IMR-90 (cell line): ENCODE results near the gene USH2A. TPM values are rescaled to one million over a fixed set of nuclear protein-coding genes. Genes with fewer than 3 reads are reported as not detected.

Experiments
- ATAC-seq: fragments of 200-7000 bp; cut with Tn5 transposase; 2 replicates; pipeline ENCODE4 v1.9.1; 2020; ENCODE audit warnings: low read depth, mild to moderate bottlenecking, moderate library complexity
- BruUV-seq: library from RNA; stranded (reverse); fragments of 400-500 nt; replicated peaks from 2 replicates; lab custom pipeline; 2021; lab: Mats Ljungman, UMichigan
- CTCF ChIA-PET: fragments of 300-600 bp; formaldehyde crosslinking; extraction: SDS; loops from one replicate; lab custom pipeline; 2021; ENCODE audit warnings: antibody characterized with exemption; lab: Yijun Ruan, JAX
- POLR2A ChIA-PET: fragments of 300-600 bp; sonication (Branson Sonifier 250); formaldehyde crosslinking; loops from one replicate; lab custom pipeline; 2022; ENCODE audit warnings: antibody characterized with exemption; ENCODE audit not compliant: unreplicated experiment; lab: Charles Lee
- DNase-seq: peaks from one replicate; pipeline ENCODE4 v3.0.0; 2013
- H2AFZ ChIP-seq: replicated peaks from 2 replicates; pipeline ENCODE3; 2013; ENCODE audit warnings: low read length, mild to moderate bottlenecking; ENCODE audit not compliant: poor library complexity
- H2AK5ac ChIP-seq: 2 replicates; pipeline ENCODE4 v1.6.1; 2013; ENCODE audit warnings: low read depth, low read length, inconsistent platforms
- H2AK9ac ChIP-seq: replicated peaks from 2 replicates; pipeline ENCODE3; 2013; ENCODE audit warnings: mild to moderate bottlenecking, low read depth, low read length, moderate library complexity; ENCODE audit not compliant: poor library complexity
- H2BK120ac ChIP-seq: 2 replicates; pipeline ENCODE4 v1.6.1; 2013; ENCODE audit warnings: low read depth, low read length, inconsistent platforms
- H2BK15ac ChIP-seq: 3 replicates; pipeline ENCODE4 v1.6.1; 2013; ENCODE audit warnings: low read depth, low read length, inconsistent platforms
- H2BK20ac ChIP-seq: 2 replicates; pipeline ENCODE4 v1.6.1; 2013; ENCODE audit warnings: low read depth, mild to moderate bottlenecking, inconsistent platforms, low read length, moderate library complexity
- H2BK5ac ChIP-seq: 2 replicates; pipeline ENCODE4 v1.6.1; 2013; ENCODE audit warnings: mild to moderate bottlenecking, low read depth, low read length, inconsistent platforms; ENCODE audit not compliant: poor library complexity, severe bottlenecking
- H3K14ac ChIP-seq: replicated peaks from 2 replicates; pipeline ENCODE4 v1.6.1; 2013; ENCODE audit warnings: low read depth, low read length, inconsistent platforms
- H3K18ac ChIP-seq: 2 replicates; pipeline ENCODE4 v1.6.1; 2013; ENCODE audit warnings: low read depth, low read length, control low read depth
- H3K23ac ChIP-seq: 2 replicates; pipeline ENCODE4 v1.6.1; 2013; ENCODE audit warnings: low read depth, low read length, inconsistent platforms
- H3K27ac ChIP-seq: 2 replicates; pipeline ENCODE4 v1.5.1; 2013; ENCODE audit warnings: mild to moderate bottlenecking, control low read depth, low read length; ENCODE audit not compliant: insufficient read depth
- H3K27me3 ChIP-seq: 2 replicates; pipeline ENCODE4 v1.6.1; 2013; ENCODE audit warnings: low read length; ENCODE audit not compliant: control insufficient read depth, insufficient read depth
- H3K36me3 ChIP-seq: 2 replicates; pipeline ENCODE4 v1.6.1; 2013; ENCODE audit warnings: low read length, mixed read lengths; ENCODE audit not compliant: control insufficient read depth, insufficient read depth
- H3K4ac ChIP-seq: 2 replicates; pipeline ENCODE4 v1.6.1; 2013; ENCODE audit warnings: low read depth, low read length, inconsistent platforms
- H3K4me1 ChIP-seq: 2 replicates; pipeline ENCODE4 v1.6.1; 2013; ENCODE audit warnings: low read length, mixed read lengths; ENCODE audit not compliant: control insufficient read depth, insufficient read depth
- H3K4me2 ChIP-seq: 2 replicates; pipeline ENCODE4 v1.6.1; 2013; ENCODE audit warnings: low read depth, mild to moderate bottlenecking, control low read depth, low read length, moderate library complexity
- H3K4me3 ChIP-seq: 2 replicates; pipeline ENCODE4 v1.5.1; 2013; ENCODE audit warnings: low read depth, mild to moderate bottlenecking, control low read depth, low read length, moderate library complexity; ENCODE audit not compliant: insufficient read depth
- H3K56ac ChIP-seq: 2 replicates; pipeline ENCODE4 v1.6.1; 2013; ENCODE audit warnings: low read length, inconsistent platforms; ENCODE audit not compliant: insufficient read depth; ENCODE audit errors: extremely low read depth
- H3K79me1 ChIP-seq, 2 experiments: 2 replicates each; pipeline ENCODE4 v1.6.1; 2013; ENCODE audit warnings: low read length in 2 of 2, inconsistent platforms in 1 of 2, low read depth in 1 of 2
- H3K9ac ChIP-seq: 2 replicates; pipeline ENCODE4 v1.6.1; 2013; ENCODE audit warnings: low read depth, low read length, control low read depth
- H3K9me1 ChIP-seq: 2 replicates; pipeline ENCODE4 v1.6.1; 2013; ENCODE audit warnings: low read length, inconsistent platforms; ENCODE audit not compliant: insufficient read depth
- H3K9me3 ChIP-seq: 2 replicates; pipeline ENCODE4 v1.6.1; 2013; ENCODE audit warnings: low read length; ENCODE audit not compliant: control insufficient read depth, insufficient read depth
- H4K20me1 ChIP-seq: 2 replicates; pipeline ENCODE4 v1.6.1; 2013; ENCODE audit warnings: low read length, inconsistent platforms; ENCODE audit not compliant: insufficient read depth
- H4K5ac ChIP-seq: 2 replicates; pipeline ENCODE4 v1.6.1; 2013; ENCODE audit warnings: mild to moderate bottlenecking, low read depth, low read length, control low read depth
- H4K8ac ChIP-seq, 2 experiments: 2 replicates each; pipeline ENCODE4 v1.6.1; 2013; ENCODE audit warnings: low read depth in 2 of 2, low read length in 2 of 2, control low read depth in 1 of 2, inconsistent platforms in 1 of 2
- H4K91ac ChIP-seq: 2 replicates; pipeline ENCODE4 v1.6.1; 2013; ENCODE audit warnings: low read depth, low read length, inconsistent platforms; ENCODE audit not compliant: insufficient read depth
- MAFK ChIP-seq: IDR thresholded peaks from 2 replicates; pipeline ENCODE4 v1.6.1; 2012; ENCODE audit warnings: low read depth, low read length, improper control_type of control experiment
- RAD21 ChIP-seq: IDR thresholded peaks from 2 replicates; pipeline ENCODE4 v1.6.1; 2012; ENCODE audit warnings: low read length, improper control_type of control experiment
- WGBS, 2 experiments: methylation state at CpG; one replicate each; pipeline versions ENCODE4 v1.1.5 to v1.1.7; 2013; ENCODE audit warnings: missing lambda C conversion rate in 2 of 2; ENCODE audit not compliant: insufficient read length in 1 of 2; ENCODE audit errors: extremely low coverage in 2 of 2; 5-methylcytosine and 5-hydroxymethylcytosine counted together
- dilution Hi-C: fragments of 300-500 bp; cut with HindIII; formaldehyde crosslinking; loops from one replicate; pipeline ENCODE4 v1.14.3; 2018; ENCODE audit warnings: low sequenced_read_pairs; ENCODE audit not compliant: unreplicated experiment
- in situ Hi-C: fragments of 300-500 bp; cut with MboI; formaldehyde crosslinking; loops from 3 replicates; pipeline ENCODE4 v1.14.3; 2019; ENCODE audit warnings: low sequenced_read_pairs, inconsistent platforms, mixed read lengths
- intact Hi-C: fragments of 100-400 bp; cut with micrococcal nuclease; formaldehyde crosslinking; loops from 2 replicates; pipeline ENCODE4 v1.10.0; 2022
- polyA plus RNA-seq, 3 experiments: library from polyadenylated mRNA; depleted of rRNA; stranded (reverse); fragments of >200 nt; gene quantifications; 2 replicates each; pipeline ENCODE4 v1.2.3, GENCODE V29; 2012; ENCODE audit warnings: low replicate concordance in 1 of 3
- total RNA-seq: library from RNA; depleted of rRNA; stranded (reverse); fragments of >200 nt; gene quantifications from 2 replicates; pipeline ENCODE4 v1.2.3, GENCODE V29; 2012

The USH2A gene
- total and polyA plus RNA-seq, 2 of the 4 experiments (the other 2 are of a cell fraction): under 0.01 to 0.02 TPM

DNA sequence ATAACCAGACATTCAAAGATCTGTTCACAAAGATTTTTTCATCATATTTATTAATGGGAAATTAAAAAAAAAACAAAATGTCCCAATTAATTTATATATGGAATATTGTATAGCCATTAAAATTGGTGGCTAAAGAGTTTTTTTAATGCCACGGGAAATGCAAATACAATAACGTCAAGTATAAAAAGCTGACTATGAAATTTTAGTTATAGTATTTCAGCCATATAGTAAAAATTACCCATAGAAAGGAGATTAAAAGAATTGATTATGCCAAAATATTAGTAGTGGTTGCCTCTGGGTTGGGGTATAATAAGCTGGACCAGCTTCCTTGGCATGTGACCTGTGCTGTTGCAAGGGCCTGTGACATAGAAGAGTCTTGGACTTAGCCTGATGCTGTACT, 777.4 kb downstream of the USH2A start:
- H2AK5ac ChIP-seq: no peak overlapping the region
- no peak overlapping the region for H4K8ac ChIP-seq
- H2BK20ac ChIP-seq: no peak overlapping the region
- ATAC-seq: no peak
- POLR2A ChIA-PET: no interaction called here
- intact Hi-C loops: no loop called here
- H2AK9ac ChIP-seq: no peak overlapping the region
- no peak overlapping the region for H2BK15ac ChIP-seq
- dilution Hi-C loops: no loop called here
- H4K5ac ChIP-seq: no peak overlapping the region
- no peak overlapping the region for H2BK5ac ChIP-seq
- no peak overlapping the region for H3K23ac ChIP-seq
- H3K27ac ChIP-seq: no peak overlapping the region
- no peak overlapping the region for H3K9ac ChIP-seq
- H3K4me2 ChIP-seq: no peak overlapping the region
- BruUV-seq: no TSS peak
- H4K20me1 ChIP-seq: no peaks in the 10 kb centered on the region
- H3K9me3 ChIP-seq: no peaks in the 10 kb centered on the region
- H3K4me3 ChIP-seq: no peak overlapping the region
- no peak overlapping the region for H4K91ac ChIP-seq
- no peak for TF ChIP-seq RAD21
- peak; percentile 34; the same call in 1 of the 2 replicates for TF ChIP-seq MAFK
- no peak overlapping the region for H3K18ac ChIP-seq
- H3K27me3 ChIP-seq: no peaks in the 10 kb centered on the region; the same call in 1 of the 2 replicates
- in situ Hi-C loops: no loop called here
- H3K56ac ChIP-seq: no peak overlapping the region
- H2AFZ ChIP-seq: no peak overlapping the region
- no peak overlapping the region for H3K14ac ChIP-seq
- CTCF ChIA-PET: no interaction called here
- peaks cover 2% of the 10 kb centered on the region; the same call in 1 of the 2 replicates for H3K4me1 ChIP-seq
- H3K36me3 ChIP-seq: no peaks in the 10 kb centered on the region
- H3K79me1 ChIP-seq: no peaks in the 10 kb centered on the region
- no peaks in the 10 kb centered on the region for H3K9me1 ChIP-seq
- no peak overlapping the region for H3K4ac ChIP-seq
- no CpG with 5 or more reads among the region's 2 CpGs for WGBS, 2 experiments
- no peak for DNase-seq
- no peak overlapping the region for H2BK120ac ChIP-seq
